NOMO-1 (cell line): Measurements from ENCODE around the gene POFUT1.
A peak's percentile ranks its signal among the peaks of the same experiment; 100 is the strongest.
"Not testable (repeated sequence)": the region's sequence is repeated elsewhere in the genome, so short reads cannot be mapped to it uniquely, and the experiment has no call there.

Experiments
- DNase-seq, 2 experiments: peaks; one replicate each; lab custom pipeline; 2025; ENCODE audit not compliant: unreplicated experiment in 2 of 2; lab: John Stamatoyannopoulos, UW

POFUT1 gene

GRCh38 chr20:32232326-32232886 is 24.7 kb downstream of the POFUT1 start:
- DNase-seq, result no peak

- DNase-seq, result no peak
Measured at GRCh38 chr20:32233286-32233685, 25.6 kb downstream of the POFUT1 start.

GRCh38 chr20:32234135-32234808 is 26.6 kb downstream of the POFUT1 start:
- peak; percentile 57 to 69 for DNase-seq

GRCh38 chr20:32235331-32236047 is 27.8 kb downstream of the POFUT1 start:
- DNase-seq, result no peak

GRCh38 chr20:32236048-32236533 is 28.4 kb downstream of the POFUT1 start:
- no peak for DNase-seq

- DNase-seq, result no peak
Measured at GRCh38 chr20:32236819-32237218, 29.1 kb downstream of the POFUT1 start.

GRCh38 chr20:32237419-32237818 is 29.7 kb downstream of the POFUT1 start:
- DNase-seq, result no peak

GRCh38 chr20:32238483-32239425 is 31.1 kb downstream of the POFUT1 start:
- DNase-seq, result no peak

GRCh38 chr20:32240205-32240604 is 32.5 kb downstream of the POFUT1 start:
- DNase-seq, result no peak

GRCh38 chr20:32241807-32242206 is 34.1 kb downstream of the POFUT1 start:
- DNase-seq, result no peak

GRCh38 chr20:32244150-32244823 is 36.6 kb downstream of the POFUT1 start:
- no peak for DNase-seq

- DNase-seq, result no peak
Measured at GRCh38 chr20:32244959-32245358, 37.3 kb downstream of the POFUT1 start.

- not testable (repeated sequence) for DNase-seq
Measured at GRCh38 chr20:32246208-32246607, 38.5 kb downstream of the POFUT1 start.

GRCh38 chr20:32248043-32248442 is 40.4 kb downstream of the POFUT1 start:
- no peak for DNase-seq

- peak; percentile 73 to 82 for DNase-seq
Measured at GRCh38 chr20:32249030-32249738, 41.5 kb downstream of the POFUT1 start.

- DNase-seq, result no peak
Measured at GRCh38 chr20:32251470-32251869, 43.8 kb downstream of the POFUT1 start.

- DNase-seq, result no peak
Measured at GRCh38 chr20:32252189-32252588, 44.5 kb downstream of the POFUT1 start.

GRCh38 chr20:32260973-32261372 is 53.3 kb downstream of the POFUT1 start:
- DNase-seq, result not testable (repeated sequence)

- no peak for DNase-seq
Measured at GRCh38 chr20:32261644-32262043, 54.0 kb downstream of the POFUT1 start.
